Right lung (tissue), 5 donors: ENCODE data around the gene SEMA3D. TPM values are rescaled to one million over a fixed set of nuclear protein-coding genes. Genes with fewer than 3 reads are reported as not detected.
A peak's percentile ranks its signal among the peaks of the same experiment; 100 is the strongest.

Experiments used
- DNase-seq, 2 donors: peaks; one replicate each; pipeline ENCODE4 v3.0.0-alpha.2; 2013
- polyA plus RNA-seq, 5 donors: library from polyadenylated mRNA; unstranded; fragments of 120-200 nt; gene quantifications; one replicate each; pipeline versions ENCODE4 v1.2.1 to v1.2.3, GENCODE V29; 2013; ENCODE audit warnings: inconsistent platforms in 1 of 5, low replicate concordance in 1 of 5; ENCODE audit not compliant: insufficient read length in 5 of 5, insufficient read depth in 1 of 5

Gene SEMA3D
- polyA plus RNA-seq, 5 donors, result 23.6 to 64.9 (median 54.4) TPM

DNA sequence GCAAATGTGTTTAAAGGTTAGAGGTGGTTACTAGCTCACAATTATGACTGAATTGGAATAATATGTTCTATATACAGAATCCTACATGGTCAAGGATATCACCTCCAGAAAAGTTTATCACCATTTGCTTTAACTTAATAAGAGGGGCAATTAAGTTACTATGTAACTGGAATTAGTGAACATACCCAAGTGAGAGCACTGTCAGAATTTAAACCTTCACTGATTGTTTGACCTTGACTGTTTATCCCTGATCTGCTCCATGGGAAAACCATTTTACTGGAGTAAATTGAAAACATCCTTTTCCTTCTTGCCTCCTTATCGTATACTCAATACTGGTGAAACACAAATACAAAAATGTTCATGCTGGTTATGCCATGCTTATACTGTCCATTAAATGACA is 107.4 kb downstream of the SEMA3D start:
- DNase-seq, result no peak

DNA sequence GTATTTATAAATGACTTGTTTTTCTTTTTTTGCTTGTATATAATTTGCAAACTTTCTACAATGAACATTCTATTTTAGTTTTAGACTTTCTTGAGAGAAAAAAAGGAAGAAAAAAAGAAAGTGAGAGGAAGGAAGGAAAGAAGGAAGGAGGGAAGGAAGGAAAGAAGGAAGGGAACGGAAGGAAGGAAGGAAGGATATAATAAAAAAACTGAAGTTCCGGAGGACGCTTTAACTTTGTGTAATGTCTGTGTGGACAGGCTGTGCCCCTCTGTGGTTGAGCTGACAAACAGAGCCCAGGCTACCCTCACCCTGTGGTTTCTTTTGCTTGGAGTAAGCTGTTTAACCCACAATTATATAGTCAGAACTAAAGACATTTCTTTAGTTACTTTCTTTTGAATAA is 108.7 kb downstream of the SEMA3D start:
- no peak for DNase-seq

DNA sequence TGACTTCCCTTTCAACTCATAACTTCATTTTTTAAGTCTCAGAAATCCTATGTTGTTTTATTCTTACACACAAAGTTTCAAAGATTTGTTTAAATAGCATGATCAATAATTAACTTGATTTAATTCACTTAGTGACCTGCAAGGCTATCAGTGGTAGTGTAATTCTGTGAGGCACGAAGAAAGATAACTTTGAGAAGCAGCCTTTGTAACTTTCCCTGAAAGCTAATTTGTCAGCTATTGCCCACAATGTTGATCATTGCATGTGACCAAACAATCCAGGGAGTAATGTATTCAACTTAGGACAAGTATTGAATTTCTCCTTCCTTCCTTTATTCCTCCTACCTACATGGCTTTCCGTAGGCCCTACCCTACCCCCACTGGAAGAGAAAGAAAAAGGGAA is 111.0 kb downstream of the SEMA3D start:
- no peak for DNase-seq

DNA sequence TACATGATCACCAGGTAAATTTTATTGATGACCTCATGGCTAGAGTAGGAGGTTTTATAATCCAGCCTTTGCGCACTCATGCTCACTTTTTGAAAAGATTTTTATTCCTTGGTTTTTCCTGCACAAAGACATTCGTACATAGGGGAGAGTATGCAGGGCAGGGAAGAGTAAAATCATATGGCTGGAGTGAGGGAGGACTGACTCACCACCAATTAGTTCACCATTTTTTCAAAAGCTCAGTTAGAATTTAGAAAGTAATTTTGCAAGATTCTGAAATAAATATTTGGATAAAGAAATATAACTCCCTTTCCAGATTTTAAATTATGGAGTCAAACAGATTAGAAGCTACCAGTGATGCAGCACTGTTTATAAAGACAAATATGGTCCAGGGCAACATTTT is 111.9 kb downstream of the SEMA3D start:
- no peak for DNase-seq

DNA sequence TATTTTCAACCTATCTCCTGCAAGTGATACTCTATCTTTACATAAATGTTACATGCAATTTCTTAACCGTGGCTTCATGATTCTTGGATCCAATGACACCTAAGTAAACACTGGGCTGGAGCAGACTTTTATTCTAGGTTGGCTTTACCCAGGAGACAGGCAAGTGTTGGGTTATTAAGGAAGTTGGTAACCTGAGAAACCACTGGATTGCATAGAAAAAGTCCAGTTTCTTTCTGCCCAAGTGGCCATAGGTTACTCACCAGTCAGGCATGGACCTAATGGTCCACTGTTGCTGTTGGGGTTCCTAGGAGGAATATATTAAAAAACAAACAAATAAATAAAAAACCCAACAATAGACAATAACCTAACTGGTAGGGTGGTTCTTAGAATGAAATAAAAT is 112.8 kb downstream of the SEMA3D start:
- DNase-seq, result no peak

DNA sequence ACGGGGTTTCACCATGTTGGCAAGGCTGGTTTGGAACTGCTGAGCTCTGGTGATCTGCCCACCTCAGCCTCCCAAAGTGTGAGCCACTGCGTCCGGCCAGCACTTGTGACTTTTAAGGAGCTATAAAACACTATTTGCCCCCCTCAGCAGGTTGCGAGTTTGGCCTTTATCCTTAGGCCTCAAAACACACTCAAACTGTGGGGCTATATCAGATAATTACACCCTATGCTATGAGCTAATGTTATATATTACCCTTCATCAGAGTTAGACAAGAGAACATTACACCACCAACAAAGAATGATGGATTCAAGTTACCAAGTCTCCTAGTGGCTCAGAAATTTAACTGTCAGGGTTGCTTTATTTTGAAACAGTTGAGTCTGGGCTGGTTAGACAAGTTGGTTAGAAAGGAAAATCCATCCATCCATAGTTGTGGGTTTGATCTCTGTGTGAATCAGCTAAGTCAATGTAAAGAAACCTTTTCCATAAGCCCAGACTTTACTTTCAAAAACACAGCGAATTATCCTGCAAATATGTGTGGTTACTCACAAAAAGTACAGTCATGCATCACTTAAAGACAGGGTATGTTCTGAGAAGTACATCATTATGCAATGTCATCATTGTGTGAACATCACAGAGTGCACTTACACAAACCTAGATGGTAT is 115.8 kb downstream of the SEMA3D start:
- no peak for DNase-seq

DNA sequence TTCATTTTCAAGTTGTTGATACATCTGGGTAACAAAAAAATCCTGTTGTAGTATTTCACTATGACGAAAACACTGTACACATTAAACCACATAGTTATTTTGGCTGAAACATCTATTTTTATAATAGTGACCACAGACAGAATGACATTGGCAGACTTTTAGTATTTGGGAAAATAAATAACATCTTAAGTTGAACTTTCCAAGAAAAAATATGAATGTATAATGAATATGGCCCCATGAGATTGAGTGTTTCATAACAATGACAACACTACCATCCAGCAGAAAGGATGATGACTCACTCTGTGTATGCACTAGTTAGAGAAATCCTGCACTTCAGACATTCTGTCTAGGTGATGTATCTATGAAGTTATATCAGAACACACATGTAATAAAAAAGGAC is 118.1 kb downstream of the SEMA3D start:
- no peak for DNase-seq

DNA sequence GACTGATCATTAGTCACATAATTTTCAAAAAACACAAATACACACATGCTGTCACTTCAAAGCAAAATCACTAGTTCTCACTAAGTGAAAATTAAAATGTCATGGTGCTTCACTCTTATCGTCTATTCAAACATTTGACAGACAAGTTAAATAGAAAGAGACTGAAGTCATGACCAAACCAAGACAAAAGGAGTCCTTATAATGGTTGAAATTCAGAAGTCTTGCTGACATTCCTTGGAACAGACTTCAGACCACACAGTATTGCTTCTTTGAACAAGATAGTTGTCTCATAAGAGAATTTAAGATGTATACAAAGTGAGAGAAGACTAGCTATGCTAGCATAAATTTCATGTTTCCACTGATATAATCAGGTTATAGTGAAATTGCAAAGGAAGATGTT is 119.5 kb downstream of the SEMA3D start:
- DNase-seq, result no peak

DNA sequence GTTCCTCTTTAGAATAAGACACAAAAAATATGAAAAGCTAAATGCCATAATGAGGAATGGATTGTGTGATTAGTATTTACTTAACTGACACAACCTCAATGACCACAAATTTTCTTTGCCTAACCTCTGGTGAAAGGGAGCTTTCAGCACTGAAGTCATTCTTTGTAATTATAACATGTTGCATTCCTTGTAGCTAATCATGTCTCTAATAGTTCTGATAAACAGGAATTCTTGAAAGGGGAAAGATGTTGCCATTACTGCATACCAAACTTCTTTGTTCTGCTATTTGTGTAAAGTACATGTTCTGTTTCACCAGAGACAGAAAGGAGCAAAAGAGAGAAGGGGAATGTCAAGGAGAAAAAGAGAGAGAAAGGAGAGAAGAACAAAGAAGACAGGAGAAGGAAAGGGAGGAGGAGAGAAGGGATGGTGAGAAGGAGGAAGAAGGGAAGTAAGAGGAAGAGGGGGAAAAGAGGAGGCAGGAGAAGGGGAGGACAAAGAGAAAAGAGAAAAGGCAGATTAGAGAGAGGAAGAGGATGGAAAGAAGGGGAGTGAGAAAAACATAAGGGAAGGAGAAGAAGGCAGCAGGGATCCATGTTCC is 120.9 kb downstream of the SEMA3D start:
- no peak for DNase-seq

DNA sequence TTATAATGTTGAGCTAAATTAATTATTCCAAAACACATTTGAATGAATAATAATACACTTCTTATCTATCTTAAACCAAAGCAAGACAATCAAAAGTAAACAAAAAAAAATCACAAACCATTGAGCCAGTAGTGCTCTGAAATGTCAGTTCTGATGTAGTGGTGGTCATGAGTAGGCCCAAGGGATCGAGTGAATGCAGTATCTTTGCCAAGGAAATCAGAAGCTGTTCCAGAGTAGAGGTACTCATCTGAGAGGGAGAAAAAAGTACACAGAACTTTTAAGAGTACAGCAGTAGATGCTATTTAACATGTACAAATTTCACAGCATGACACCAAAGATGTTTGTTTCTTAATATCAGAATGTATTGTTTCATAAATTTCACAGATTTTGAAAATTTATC is 121.5 kb downstream of the SEMA3D start:
- DNase-seq, result no peak

DNA sequence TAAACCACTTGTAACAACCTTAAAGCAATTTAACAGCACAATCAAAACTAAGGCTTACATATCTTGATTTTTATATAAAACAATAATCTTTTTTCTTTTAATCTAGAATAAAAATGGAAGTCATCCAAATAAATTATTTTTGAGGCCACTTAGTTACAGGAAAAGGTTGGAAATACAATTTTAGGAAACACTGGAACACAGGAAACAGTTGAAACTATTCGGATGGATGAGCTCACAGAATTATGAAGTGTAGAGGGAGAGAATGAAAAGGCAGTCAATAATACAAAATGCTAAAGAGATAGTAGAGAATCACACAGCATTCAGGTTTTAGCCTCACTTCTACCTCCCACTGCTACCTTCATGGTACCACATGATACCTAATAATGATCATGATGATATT is 124.2 kb downstream of the SEMA3D start:
- DNase-seq, result no peak

DNA sequence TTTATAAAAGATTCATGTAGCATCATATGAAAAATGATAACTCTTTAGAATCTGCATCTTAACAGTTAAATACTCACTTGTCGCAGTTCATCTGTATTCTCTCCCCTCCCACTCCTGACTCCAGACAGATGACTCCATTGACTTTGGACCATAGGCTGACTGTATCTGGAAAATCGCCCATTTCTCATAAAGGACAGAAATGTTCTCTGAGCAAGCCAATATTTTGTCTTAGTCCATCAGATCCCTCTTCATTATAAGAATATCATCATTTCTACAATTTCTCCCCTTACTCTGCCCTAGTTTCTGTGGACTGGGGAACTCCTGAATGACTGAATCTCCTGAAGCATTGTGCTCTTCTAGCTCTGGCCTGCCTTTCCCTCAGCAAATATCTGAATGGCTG is 125.4 kb downstream of the SEMA3D start:
- DNase-seq, result peak; percentile 57 to 68

DNA sequence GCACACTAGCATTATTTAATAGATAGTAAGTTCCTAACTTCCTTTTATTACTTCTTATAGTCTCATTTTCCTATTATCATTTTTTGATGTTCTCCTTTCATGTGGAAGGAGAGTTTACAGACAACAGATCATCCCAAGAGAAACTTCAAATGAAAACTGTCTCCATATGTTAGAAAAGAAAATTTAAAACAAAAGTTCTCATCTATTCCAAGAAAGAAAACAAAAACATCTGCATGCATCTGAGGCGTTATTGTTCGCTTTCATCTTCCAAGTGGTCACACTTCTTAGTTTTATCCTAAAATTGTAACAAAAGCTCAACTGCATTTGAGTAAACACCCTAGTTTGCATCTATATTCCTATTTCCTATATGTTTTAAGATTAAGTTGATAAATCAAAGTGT is 126.2 kb downstream of the SEMA3D start:
- no peak for DNase-seq

DNA sequence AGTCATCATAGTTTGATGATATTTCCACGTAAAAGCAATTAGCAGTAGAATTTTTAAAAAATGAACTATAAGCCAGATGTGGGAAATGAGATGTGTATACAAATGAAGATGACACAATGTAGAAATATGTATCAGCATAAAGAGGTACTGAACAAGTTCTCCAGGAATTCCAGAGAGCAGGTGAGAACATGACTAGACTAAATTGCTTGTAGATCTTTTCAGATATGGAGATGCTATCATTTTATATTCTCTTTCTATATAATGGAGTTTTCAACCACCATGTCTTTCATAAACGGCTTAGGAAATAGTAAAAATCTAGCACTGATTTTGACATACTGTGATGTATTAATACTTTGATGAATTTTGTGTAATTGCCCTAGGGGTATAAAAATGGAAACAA is 130.9 kb downstream of the SEMA3D start:
- no peak for DNase-seq

DNA sequence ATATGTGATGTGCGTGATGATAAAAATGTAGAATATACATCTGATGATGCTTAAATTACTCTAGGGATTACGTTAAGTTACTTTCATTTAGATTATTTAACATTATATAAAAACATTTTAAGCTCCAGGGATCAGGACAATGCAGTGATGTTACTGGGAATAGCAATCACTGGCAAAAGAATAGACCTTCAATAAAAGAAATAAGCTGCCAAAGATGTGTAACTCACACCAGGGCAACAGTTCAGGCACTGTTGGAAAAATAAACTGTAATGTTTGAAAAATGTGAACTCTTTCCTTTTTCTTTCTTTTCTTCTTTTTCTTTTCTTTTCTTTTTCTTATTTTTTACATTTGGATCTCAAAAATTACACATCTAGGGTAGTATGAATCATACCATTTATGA is 131.7 kb downstream of the SEMA3D start:
- no peak for DNase-seq

DNA sequence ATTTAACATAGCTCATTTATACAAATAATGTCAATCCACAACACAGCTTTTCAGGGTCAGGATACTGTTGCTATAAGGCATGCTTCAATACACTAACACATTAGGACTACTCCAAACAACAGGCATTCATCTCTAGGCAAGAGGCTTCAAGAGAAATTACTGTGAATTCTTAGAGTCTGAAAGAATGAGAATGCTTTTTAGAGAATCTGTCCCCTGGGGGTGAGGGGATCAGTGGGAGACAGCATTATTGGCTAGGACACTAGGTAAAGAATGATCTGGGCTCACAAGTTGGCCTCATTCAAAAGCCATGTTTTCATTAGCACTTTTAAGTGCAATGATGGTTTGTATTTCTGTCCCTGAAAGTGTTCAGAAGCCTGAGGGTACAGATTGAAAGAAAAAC is 132.6 kb downstream of the SEMA3D start:
- DNase-seq, result no peak

DNA sequence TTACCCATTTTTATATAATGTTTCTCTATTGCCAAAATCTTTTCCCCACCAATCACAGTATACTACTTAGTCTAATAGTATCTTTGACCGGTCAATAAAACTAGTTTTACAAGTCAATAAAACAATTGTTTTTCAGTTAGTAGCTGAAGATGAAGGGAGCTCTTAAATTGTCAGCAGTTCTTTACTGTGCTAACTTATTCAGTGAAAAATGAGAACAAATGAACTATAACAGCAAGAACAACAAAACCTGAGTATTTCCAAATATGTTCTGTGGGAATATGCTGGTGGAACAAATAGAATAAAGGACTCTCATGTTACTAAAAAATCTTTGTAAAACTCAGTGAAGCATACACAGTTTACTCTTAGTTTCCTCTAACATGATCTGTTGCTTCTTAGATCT is 134.0 kb downstream of the SEMA3D start:
- DNase-seq, result no peak

DNA sequence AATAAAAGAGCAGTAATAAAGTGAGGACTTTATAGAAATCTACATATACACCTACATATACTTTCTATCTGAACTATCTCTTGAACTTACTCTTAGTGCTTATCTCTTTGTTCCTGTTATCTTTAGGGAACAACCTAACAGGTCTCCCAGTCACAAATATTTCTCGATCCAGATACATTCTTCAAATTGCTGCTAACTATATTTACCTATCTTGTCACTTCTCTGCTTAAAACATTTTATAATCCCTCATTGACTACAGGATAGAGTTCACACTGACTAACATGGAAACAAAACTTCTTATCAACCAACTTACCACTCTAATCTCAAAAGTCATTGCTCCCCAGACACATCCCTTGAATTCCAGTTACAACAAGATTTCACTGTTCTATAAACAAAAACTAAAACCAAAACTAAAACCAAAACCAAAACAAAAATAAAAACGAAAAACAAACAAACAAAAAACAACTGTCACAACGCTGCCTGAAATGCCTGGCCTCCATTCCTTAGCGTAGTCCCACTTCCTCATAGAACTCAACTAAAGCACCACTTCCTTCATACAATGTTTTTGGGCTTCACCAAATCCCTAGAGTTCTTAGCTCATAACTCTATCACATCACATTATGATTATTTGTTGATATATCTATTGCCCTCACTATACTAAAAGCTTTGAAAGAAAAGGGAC is 134.7 kb downstream of the SEMA3D start:
- DNase-seq, result no peak

DNA sequence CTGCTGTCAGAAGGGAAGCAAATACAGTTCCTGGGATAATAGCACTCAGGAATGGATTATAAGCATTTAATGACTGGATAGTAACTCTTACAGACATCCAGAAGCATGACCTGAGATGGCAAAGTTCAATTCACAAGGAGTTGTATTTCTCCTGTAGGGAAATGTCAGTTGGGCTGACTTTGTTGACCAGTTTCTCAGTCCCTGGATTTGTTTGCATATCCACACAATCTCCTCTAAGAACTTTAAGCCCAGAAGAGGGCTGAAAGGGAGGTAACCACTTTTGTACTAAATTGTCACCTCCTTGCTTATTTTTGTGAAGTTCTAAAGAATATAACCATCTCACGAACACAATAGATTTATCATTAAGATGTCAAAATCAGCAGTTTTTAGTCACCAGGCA is 140.3 kb downstream of the SEMA3D start:
- DNase-seq, result no peak

DNA sequence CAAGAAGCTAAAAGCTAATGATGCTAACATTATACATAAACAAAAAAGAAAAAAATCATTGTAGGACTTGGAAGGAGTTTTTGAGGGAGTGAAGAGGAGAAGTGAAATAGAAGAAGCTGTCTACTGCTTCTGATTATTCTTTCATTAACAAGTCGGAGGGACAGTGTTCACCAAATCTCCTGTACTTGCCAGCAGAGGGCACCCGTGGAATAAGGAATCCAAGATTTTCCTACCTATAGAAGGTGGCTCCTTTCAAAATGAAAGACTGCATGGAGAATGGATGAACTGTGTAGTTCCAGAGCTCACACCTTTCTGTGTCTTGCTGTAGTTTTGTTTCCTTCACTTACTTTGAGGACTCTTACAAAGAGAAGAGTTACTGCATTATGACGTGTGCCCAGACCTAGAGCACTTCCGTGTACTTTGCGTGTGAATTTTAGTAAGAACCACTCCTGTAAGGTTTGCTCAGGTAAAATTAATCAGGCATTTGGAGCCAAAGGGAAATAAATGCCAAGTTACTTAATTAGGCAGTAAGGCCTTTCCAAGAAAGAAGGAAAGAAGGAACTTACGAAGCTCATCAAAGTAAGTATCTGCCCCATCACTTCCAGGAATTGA is 145.1 kb downstream of the SEMA3D start:
- DNase-seq, result peak; percentile 31 to 58

DNA sequence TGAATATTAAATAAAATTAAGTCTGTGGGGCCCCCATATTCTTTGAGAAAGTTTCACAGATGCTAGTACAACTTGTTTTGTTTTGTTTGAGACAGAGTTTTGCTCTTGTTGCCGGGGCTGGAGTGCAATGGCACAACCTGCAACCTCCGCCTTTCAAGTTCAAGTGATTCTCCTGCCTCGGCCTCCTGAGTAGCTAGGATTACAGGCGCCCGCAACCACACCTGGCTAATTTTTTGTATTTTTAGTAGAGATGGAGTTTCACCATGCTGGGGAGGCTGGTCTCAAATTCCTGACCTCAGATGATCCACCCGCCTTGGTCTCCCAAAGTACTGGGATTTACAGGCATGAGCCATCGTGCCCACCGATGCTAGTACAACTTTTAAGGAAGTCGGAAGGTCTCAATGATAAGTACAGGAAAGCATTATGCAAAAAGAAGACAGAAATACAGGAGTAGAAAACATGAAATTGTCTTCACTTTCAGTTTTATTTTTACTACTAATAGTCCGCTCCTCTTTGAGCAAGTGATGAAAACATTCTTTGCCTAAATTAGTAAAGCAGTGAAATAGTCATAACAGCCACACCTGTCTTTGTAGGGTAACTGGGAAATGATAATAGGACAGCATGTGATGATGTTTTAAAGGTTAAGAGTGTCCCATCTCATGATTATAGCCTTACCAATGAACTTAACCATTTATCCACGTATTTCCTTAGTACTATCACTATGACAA is 147.5 kb downstream of the SEMA3D start:
- DNase-seq, result no peak

DNA sequence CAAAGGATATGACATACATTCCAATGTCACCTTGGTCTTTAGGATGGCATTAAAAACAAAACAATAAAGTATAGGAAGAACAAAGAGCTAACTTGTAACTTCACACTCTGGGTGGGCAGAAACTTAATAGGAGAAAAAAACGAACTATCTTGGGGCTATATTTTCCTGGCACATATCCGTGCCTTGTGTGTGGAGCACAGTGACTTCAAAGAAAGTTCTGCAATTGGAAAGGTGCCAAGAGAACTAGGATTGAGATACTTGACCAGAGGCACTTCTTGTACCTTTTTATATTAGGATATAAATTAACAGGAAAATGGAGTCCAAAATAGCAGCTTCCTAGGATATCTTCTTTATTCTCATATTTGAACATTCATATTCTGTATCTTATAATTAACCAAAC is 148.4 kb downstream of the SEMA3D start:
- no peak for DNase-seq
